Natural killer cell (primary cell): Measurements from ENCODE around the gene P2RX2. TPM values are rescaled to one million over a fixed set of nuclear protein-coding genes. Genes with fewer than 3 reads are reported as not detected.

ENCODE experiments used
- ATAC-seq, 3 donors: fragments of 150-1000 bp in 2 of 3; fragments of 200-7000 bp in 1 of 3; cut with Tn5 transposase; 1 replicate in 1 of 3; 2 replicates in 2 of 3; pipeline ENCODE4 v1.10.0; 2021; ENCODE audit warnings: mild to moderate bottlenecking in 2 of 3, moderate library complexity in 2 of 3
- DNase-seq, 2 donors: peaks; one replicate each; pipeline versions ENCODE4 v3.0.0 to v3.0.0-alpha.2; 2013 to 2021; ENCODE audit warnings: mixed read lengths in 1 of 2
- H3K27ac ChIP-seq: one replicate; pipeline ENCODE4 v1.5.1; 2013; ENCODE audit warnings: mild to moderate bottlenecking, low read length
- H3K27me3 ChIP-seq: one replicate; pipeline ENCODE4 v1.6.1; 2013; ENCODE audit warnings: low read length; ENCODE audit not compliant: control insufficient read depth, insufficient read depth
- H3K36me3 ChIP-seq: one replicate; pipeline ENCODE4 v1.6.1; 2013; ENCODE audit warnings: low read length; ENCODE audit not compliant: control insufficient read depth, insufficient read depth
- H3K4me1 ChIP-seq: one replicate; pipeline ENCODE4 v1.6.1; 2013; ENCODE audit warnings: low read length; ENCODE audit not compliant: control insufficient read depth, insufficient read depth
- H3K4me3 ChIP-seq: one replicate; pipeline ENCODE4 v1.5.1; 2013; ENCODE audit warnings: low read length
- H3K9me3 ChIP-seq: one replicate; pipeline ENCODE4 v1.6.1; 2013; ENCODE audit warnings: low read length; ENCODE audit not compliant: control insufficient read depth, insufficient read depth
- H3K27ac Mint-ChIP-seq, 2 donors: one replicate each; pipeline ENCODE4 v1.8.0; 2022; ENCODE audit warnings: mild to moderate bottlenecking in 2 of 2, mixed read lengths in 2 of 2, moderate library complexity in 1 of 2
- H3K27me3 Mint-ChIP-seq, 2 donors: one replicate each; pipeline ENCODE4 v1.8.0; 2022; ENCODE audit warnings: low read depth in 2 of 2, mixed read lengths in 2 of 2
- H3K36me3 Mint-ChIP-seq: one replicate; pipeline ENCODE4 v1.8.0; 2022; ENCODE audit warnings: mixed read lengths
- H3K4me1 Mint-ChIP-seq, 2 donors: one replicate each; pipeline ENCODE4 v1.8.0; 2022; ENCODE audit warnings: mixed read lengths in 2 of 2
- H3K4me3 Mint-ChIP-seq: one replicate; pipeline ENCODE4 v1.8.0; 2022; ENCODE audit warnings: mild to moderate bottlenecking, moderate library complexity, mixed read lengths
- H3K9me3 Mint-ChIP-seq, 2 donors: one replicate each; pipeline ENCODE4 v1.8.0; 2022; ENCODE audit warnings: mixed read lengths in 2 of 2
- CTCF ChIP-seq: fragments of 200-600 bp; IDR thresholded peaks from one replicate; pipeline ENCODE4 v1.8.0; 2022; ENCODE audit warnings: antibody characterized with exemption
- WGBS: methylation state at CpG from one replicate; pipeline ENCODE4 v1.1.7; 2013; ENCODE audit warnings: missing lambda C conversion rate; ENCODE audit not compliant: insufficient coverage; 5-methylcytosine and 5-hydroxymethylcytosine counted together
- intact Hi-C: fragments of 100-400 bp; cut with micrococcal nuclease; formaldehyde crosslinking; loops from one replicate; pipeline ENCODE4 v1.14.2; 2022
- total RNA-seq, 4 donors: library from RNA; stranded (reverse); fragments of 120-200 nt in 1 of 4; gene quantifications; one replicate each; pipeline versions ENCODE4 v1.2.3 to v1.2.4, GENCODE V29; 2013 to 2022

P2RX2 gene
- total RNA-seq, 3 donors from 2014 or later (not counting 1 experiment from before 2014, with no cell fraction given), result not detected

GRCh38 chr12:132639956-132640520 is 21.5 kb downstream of the P2RX2 start:
- Mint-ChIP-seq H3K4me3 (no peak overlapping the region), H3K36me3 (no peaks in the 10 kb centered on the region), H3K27me3 (no peaks in the 10 kb centered on the region), H3K27ac (peak overlapping the region in 1 of 2 donors; percentile 39), H3K4me1 (peaks cover 14 to 20% of the 10 kb centered on the region in 2 donors), H3K9me3 (no peaks in the 10 kb centered on the region)
- H3K27ac ChIP-seq, result no peak overlapping the region
- DNase-seq, result no peak
- intact Hi-C loops, result no loop called here
- no peaks in the 10 kb centered on the region for H3K27me3 ChIP-seq
- 91% methylated on average over 12 of the region's 12 CpGs for WGBS
- ATAC-seq, result no peak
- no peak for TF ChIP-seq CTCF
- peaks cover 5% of the 10 kb centered on the region for H3K4me1 ChIP-seq
- no peak overlapping the region for H3K4me3 ChIP-seq
- H3K9me3 ChIP-seq, result no peaks in the 10 kb centered on the region
- peaks cover 31% of the 10 kb centered on the region for H3K36me3 ChIP-seq

GRCh38 chr12:132640936-132641335 is 22.4 kb downstream of the P2RX2 start:
- H3K36me3 Mint-ChIP-seq, result no peaks in the 10 kb centered on the region
- no peaks in the 10 kb centered on the region for H3K9me3 Mint-ChIP-seq
- ATAC-seq (no peak), DNase-seq (no peak)
- no peak for TF ChIP-seq CTCF
- intact Hi-C loops, result no loop called here
- Histone ChIP-seq H3K4me1 (peaks cover 5% of the 10 kb centered on the region), H3K36me3 (peaks cover 31% of the 10 kb centered on the region), H3K4me3 (no peak overlapping the region), H3K27me3 (no peaks in the 10 kb centered on the region), H3K9me3 (no peaks in the 10 kb centered on the region), H3K27ac (no peak overlapping the region)
- 61% methylated on average over 10 of the region's 10 CpGs for WGBS
- peak overlapping the region; percentile 35 for H3K4me3 Mint-ChIP-seq
- H3K27me3 Mint-ChIP-seq, result no peaks in the 10 kb centered on the region
- H3K4me1 Mint-ChIP-seq, result peaks cover 14 to 20% of the 10 kb centered on the region in 2 donors
- peak overlapping the region; percentile 6 to 18 for H3K27ac Mint-ChIP-seq

GRCh38 chr12:132641811-132642650 is 23.5 kb downstream of the P2RX2 start:
- DNase-seq, result no peak
- Mint-ChIP-seq H3K27me3 (no peaks in the 10 kb centered on the region), H3K36me3 (no peaks in the 10 kb centered on the region), H3K9me3 (no peaks in the 10 kb centered on the region), H3K27ac (no peak overlapping the region), H3K4me1 (peaks cover 14 to 20% of the 10 kb centered on the region in 2 donors), H3K4me3 (no peak overlapping the region)
- TF ChIP-seq CTCF, result no peak
- 97% methylated on average over 28 of the region's 28 CpGs for WGBS
- H3K27ac ChIP-seq, result no peak overlapping the region
- intact Hi-C loops, result no loop called here
- no peak for ATAC-seq
- no peak overlapping the region for H3K4me3 ChIP-seq
- no peaks in the 10 kb centered on the region for H3K27me3 ChIP-seq
- no peaks in the 10 kb centered on the region for H3K9me3 ChIP-seq
- peaks cover 5% of the 10 kb centered on the region for H3K4me1 ChIP-seq
- peaks cover 34% of the 10 kb centered on the region for H3K36me3 ChIP-seq
